Upper lobe of left lung (tissue), 4 donors: ENCODE measurements around the gene DIAPH3.

Experiments
- EP300 ChIP-seq, 4 donors: sonication (generic); formaldehyde crosslinking; IDR thresholded peaks; one replicate each; pipeline ENCODE4 v1.5.1; 2017; ENCODE audit warnings: antibody characterized with exemption in 4 of 4, control low read depth in 2 of 4
- POLR2A ChIP-seq, 4 donors: fragments of 450-650 bp; IDR thresholded peaks; one replicate each; pipeline ENCODE4 v1.5.1; 2016 to 2017; ENCODE audit warnings: antibody characterized with exemption in 4 of 4, mild to moderate bottlenecking in 2 of 4
- POLR2AphosphoS5 ChIP-seq, 2 donors: sonication (generic); formaldehyde crosslinking; IDR thresholded peaks; one replicate each; pipeline ENCODE4 v1.5.1; 2017; ENCODE audit warnings: antibody characterized with exemption in 2 of 2
- TF ChIP-seq, protein P1 (sequence below), 6 experiments: fragments of 450-650 bp in 4 of 6; fragments of 200-600 bp in 2 of 6; sonication (generic) in 2 of 6; IDR thresholded peaks; one replicate each; pipeline ENCODE4 v1.5.1; 2016 to 2019; ENCODE audit warnings: antibody characterized with exemption in 6 of 6

DNA sequence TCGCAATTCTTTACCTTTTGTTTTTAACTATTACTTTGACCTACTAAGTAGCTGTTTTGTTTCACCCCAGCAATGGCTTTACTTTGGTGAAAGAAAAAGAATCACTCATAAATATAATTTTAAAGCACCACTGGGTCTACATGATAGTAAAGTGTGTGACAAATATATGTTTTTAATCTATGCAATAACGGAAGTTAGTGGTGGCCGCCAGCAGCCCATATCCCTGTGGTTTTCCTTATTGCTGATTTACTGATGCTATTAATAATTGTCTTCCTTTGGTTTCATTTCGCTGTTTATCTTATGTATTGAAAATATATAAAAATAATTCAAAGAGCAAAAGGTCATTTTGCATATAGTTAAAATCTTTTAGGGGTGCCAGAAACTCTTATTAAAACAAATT lies 491.3 kb downstream of the DIAPH3 start:
- TF ChIP-seq, protein P1, sequence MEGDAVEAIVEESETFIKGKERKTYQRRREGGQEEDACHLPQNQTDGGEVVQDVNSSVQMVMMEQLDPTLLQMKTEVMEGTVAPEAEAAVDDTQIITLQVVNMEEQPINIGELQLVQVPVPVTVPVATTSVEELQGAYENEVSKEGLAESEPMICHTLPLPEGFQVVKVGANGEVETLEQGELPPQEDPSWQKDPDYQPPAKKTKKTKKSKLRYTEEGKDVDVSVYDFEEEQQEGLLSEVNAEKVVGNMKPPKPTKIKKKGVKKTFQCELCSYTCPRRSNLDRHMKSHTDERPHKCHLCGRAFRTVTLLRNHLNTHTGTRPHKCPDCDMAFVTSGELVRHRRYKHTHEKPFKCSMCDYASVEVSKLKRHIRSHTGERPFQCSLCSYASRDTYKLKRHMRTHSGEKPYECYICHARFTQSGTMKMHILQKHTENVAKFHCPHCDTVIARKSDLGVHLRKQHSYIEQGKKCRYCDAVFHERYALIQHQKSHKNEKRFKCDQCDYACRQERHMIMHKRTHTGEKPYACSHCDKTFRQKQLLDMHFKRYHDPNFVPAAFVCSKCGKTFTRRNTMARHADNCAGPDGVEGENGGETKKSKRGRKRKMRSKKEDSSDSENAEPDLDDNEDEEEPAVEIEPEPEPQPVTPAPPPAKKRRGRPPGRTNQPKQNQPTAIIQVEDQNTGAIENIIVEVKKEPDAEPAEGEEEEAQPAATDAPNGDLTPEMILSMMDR (IDR thresholded peaks at IDR 0.05): no peak
- TF ChIP-seq POLR2A (IDR thresholded peaks at IDR 0.05): no peak
- TF ChIP-seq EP300 (IDR thresholded peaks at IDR 0.05): no peak
- no peak for TF ChIP-seq POLR2AphosphoS5 (IDR thresholded peaks at IDR 0.05)
